Cardiac muscle cell (in vitro differentiated cells and primary cell): ENCODE results near the gene BHMT2. TPM values are rescaled to one million over a fixed set of nuclear protein-coding genes. Genes with fewer than 3 reads are reported as not detected.

ENCODE experiments used
- DNase-seq, 2 donors: peaks; one replicate each; pipeline versions ENCODE4 v3.0.0 to v3.0.0-alpha.2; 2010 to 2017; ENCODE audit warnings: low read depth in 1 of 2, low spot score in 1 of 2
- H3K27ac ChIP-seq: fragments of 200-600 bp; sonication (generic); 2 replicates; pipeline ENCODE4 v1.5.1; 2016
- H3K27me3 ChIP-seq: fragments of 200-600 bp; sonication (generic); 2 replicates; pipeline ENCODE4 v1.6.0; 2016; ENCODE audit warnings: control low read depth
- H3K36me3 ChIP-seq: fragments of 200-600 bp; sonication (generic); 2 replicates; pipeline ENCODE4 v1.5.1; 2016; ENCODE audit warnings: control low read depth
- H3K4me1 ChIP-seq: fragments of 200-600 bp; sonication (generic); 2 replicates; pipeline ENCODE4 v1.8.1; 2017; ENCODE audit warnings: low read depth, mild to moderate bottlenecking, mixed run types
- H3K4me3 ChIP-seq: fragments of 200-600 bp; sonication (generic); 2 replicates; pipeline ENCODE4 v1.5.1; 2016; ENCODE audit warnings: mild to moderate bottlenecking
- H3K9me3 ChIP-seq: fragments of 200-600 bp; sonication (generic); 2 replicates; pipeline ENCODE4 v1.5.1; 2017; ENCODE audit warnings: low read depth, mild to moderate bottlenecking, control low read depth
- polyA plus RNA-seq: library from polyadenylated mRNA; unstranded; fragments of >200 nt; fragmentation: Nextera tagmentation; extraction: Ambion mirVana; gene quantifications from 2 replicates; pipeline ENCODE4 v1.2.1, GENCODE V29; 2016
- total RNA-seq: library from RNA; depleted of rRNA; stranded (reverse); fragments of >200 nt; gene quantifications from 2 replicates; pipeline ENCODE4 v1.2.3, GENCODE V29; 2016
- TF ChIP-seq, protein P1 (sequence below): IDR thresholded peaks from 2 replicates; pipeline ENCODE4 v1.5.1; 2012; ENCODE audit warnings: low read depth, mild to moderate bottlenecking, low read length

BHMT2 gene
- total and polyA plus RNA-seq, 2 experiments from 2014 or later = not detected

DNA sequence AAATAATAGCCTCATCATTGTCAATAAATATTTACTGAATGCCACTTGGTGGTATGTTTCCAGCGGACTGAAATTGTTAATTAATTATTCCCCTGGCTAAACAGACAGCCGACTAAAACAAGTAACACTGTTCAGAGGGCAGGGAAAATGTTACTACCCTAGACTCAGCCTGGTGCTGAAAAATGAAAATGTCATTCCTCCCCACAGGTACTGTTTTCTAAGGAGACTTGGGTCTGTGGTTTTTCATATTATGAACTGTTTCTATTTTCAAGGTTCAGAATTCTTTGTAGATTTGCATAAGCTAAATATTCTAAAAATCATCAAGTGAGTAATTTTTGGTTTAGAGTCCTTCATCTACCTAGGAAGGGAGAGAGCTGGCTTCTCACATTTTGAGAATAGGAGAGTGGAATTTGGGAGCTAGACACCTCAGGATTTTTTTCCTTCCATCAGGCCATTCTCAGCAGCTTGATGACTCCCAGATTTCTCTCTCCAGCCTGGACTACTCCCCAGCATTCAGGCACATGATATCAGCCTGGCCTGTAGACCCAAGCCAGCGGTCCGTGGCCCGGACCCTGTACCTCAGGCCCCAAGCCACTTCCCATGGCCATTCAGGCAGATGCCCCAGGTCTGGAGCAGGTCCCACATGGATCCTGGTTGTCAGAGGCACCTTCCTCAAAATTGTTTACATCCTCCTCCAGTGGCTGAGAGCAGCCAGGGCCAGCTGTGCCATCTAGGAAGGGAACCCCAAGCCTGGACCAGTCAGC is 66.4 kb downstream of the BHMT2 start:
- DNase-seq = no peak
- Histone ChIP-seq H3K4me3 (no peak overlapping the region), H3K9me3 (no peaks in the 10 kb centered on the region), H3K27me3 (no peaks in the 10 kb centered on the region), H3K4me1 (peaks cover 5% of the 10 kb centered on the region), H3K36me3 (no peaks in the 10 kb centered on the region), H3K27ac (no peak overlapping the region)
- TF ChIP-seq, protein P1, sequence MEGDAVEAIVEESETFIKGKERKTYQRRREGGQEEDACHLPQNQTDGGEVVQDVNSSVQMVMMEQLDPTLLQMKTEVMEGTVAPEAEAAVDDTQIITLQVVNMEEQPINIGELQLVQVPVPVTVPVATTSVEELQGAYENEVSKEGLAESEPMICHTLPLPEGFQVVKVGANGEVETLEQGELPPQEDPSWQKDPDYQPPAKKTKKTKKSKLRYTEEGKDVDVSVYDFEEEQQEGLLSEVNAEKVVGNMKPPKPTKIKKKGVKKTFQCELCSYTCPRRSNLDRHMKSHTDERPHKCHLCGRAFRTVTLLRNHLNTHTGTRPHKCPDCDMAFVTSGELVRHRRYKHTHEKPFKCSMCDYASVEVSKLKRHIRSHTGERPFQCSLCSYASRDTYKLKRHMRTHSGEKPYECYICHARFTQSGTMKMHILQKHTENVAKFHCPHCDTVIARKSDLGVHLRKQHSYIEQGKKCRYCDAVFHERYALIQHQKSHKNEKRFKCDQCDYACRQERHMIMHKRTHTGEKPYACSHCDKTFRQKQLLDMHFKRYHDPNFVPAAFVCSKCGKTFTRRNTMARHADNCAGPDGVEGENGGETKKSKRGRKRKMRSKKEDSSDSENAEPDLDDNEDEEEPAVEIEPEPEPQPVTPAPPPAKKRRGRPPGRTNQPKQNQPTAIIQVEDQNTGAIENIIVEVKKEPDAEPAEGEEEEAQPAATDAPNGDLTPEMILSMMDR = no peak

DNA sequence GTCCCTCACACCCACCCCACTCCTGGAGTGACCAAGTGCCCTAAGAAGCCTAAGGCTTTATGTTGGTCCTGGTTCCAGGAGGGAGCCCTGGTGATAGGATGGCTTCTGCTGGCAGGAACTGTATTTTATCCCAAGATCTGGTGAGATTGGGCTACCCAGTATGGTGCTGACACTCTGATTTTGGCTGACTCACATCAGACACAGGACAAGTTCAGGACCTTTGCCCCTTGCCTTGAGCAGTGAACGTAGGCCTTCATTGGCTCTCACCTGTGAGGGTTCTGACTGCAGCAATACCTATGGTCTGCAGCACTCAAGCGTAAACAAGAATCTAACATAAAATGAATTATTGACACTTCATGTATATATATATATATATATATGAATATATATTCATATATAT is 67.1 kb downstream of the BHMT2 start:
- H3K4me1 ChIP-seq = peaks cover 5% of the 10 kb centered on the region
- H3K27ac ChIP-seq = no peak overlapping the region
- no peak for DNase-seq
- H3K4me3 ChIP-seq = no peak overlapping the region
- H3K27me3 ChIP-seq = no peaks in the 10 kb centered on the region
- H3K36me3 ChIP-seq = no peaks in the 10 kb centered on the region
- no peaks in the 10 kb centered on the region for H3K9me3 ChIP-seq
- TF ChIP-seq, protein P1 = no peak

Other genes with a start within 250 kb of the BHMT2 start
- gene ARSB, start 84.5 kb upstream of the BHMT2 start, total RNA-seq = 25.5 and 32.0 TPM in 2 replicates
- 13.7 and 16.0 TPM in 2 replicates for gene ARSB, start 84.5 kb upstream of the BHMT2 start, polyA plus RNA-seq
- gene DMGDH, start 93 bp upstream of the BHMT2 start, total RNA-seq = 4.3 and 8.9 TPM in 2 replicates
- 2.6 TPM in 1 of 2 replicates, not detected in the other for gene DMGDH, start 93 bp upstream of the BHMT2 start, polyA plus RNA-seq
- gene BHMT, start 42.0 kb downstream of the BHMT2 start, total RNA-seq = 0.49 TPM in 1 of 2 replicates, not detected in the other
- gene BHMT, start 42.0 kb downstream of the BHMT2 start, polyA plus RNA-seq = 0.42 and 0.54 TPM in 2 replicates
- 12.6 and 23.0 TPM in 2 replicates for gene JMY, start 166.4 kb downstream of the BHMT2 start, total RNA-seq
- gene JMY, start 166.4 kb downstream of the BHMT2 start, polyA plus RNA-seq = 6.3 and 10.3 TPM in 2 replicates